ENCODE data around the gene CREBBP.

The CREBBP gene

GRCh38 chr16:3730161-3731125 is 150.1 kb downstream of the CREBBP start:
- H3K4me3 ChIP-seq (replicated peaks in 1 of 2; ENCODE audit: low read depth in 2 of 2, low read length in 2 of 2): no peak overlapping the region
- no peak for TF ChIP-seq CTCF (IDR thresholded peaks at IDR 0.05; ENCODE audit: low read depth, low read length)
- no peak for DNase-seq (ENCODE audit: low read depth in 2 of 2)

- no peak overlapping the region for H3K4me3 ChIP-seq (replicated peaks in 1 of 2; ENCODE audit: low read depth in 2 of 2, low read length in 2 of 2)
- no peak for TF ChIP-seq CTCF (IDR thresholded peaks at IDR 0.05; ENCODE audit: low read depth, low read length)
- DNase-seq (ENCODE audit: low read depth in 2 of 2): no peak
These were observed 151.1 kb downstream of the CREBBP start for GRCh38 chr16:3729161-3730112.

GRCh38 chr16:3728424-3729160 is 151.9 kb downstream of the CREBBP start:
- H3K4me3 ChIP-seq (replicated peaks in 1 of 2; ENCODE audit: low read depth in 2 of 2, low read length in 2 of 2): no peak overlapping the region
- no peak for TF ChIP-seq CTCF (IDR thresholded peaks at IDR 0.05; ENCODE audit: low read depth, low read length)
- no peak for DNase-seq (ENCODE audit: low read depth in 2 of 2)

- H3K4me3 ChIP-seq (replicated peaks in 1 of 2; ENCODE audit: low read depth in 2 of 2, low read length in 2 of 2): no peak overlapping the region
- no peak for TF ChIP-seq CTCF (IDR thresholded peaks at IDR 0.05; ENCODE audit: low read depth, low read length)
- no peak for DNase-seq (ENCODE audit: low read depth in 2 of 2)
These were observed 152.6 kb downstream of the CREBBP start for GRCh38 chr16:3727806-3728381.

- no peak for TF ChIP-seq CTCF (IDR thresholded peaks at IDR 0.05; ENCODE audit: low read depth, low read length)
- H3K4me3 ChIP-seq (replicated peaks in 1 of 2; ENCODE audit: low read depth in 2 of 2, low read length in 2 of 2): no peak overlapping the region
- no peak for DNase-seq (ENCODE audit: low read depth in 2 of 2)
These were observed 154.4 kb downstream of the CREBBP start for GRCh38 chr16:3726021-3726687.

Data from cardiac fibroblast (primary cell).